MM.1S (cell line): Measurements from ENCODE around the gene LGALS8.

Experiments used
- EZH2 ChIP-seq: fragments of 300-600 bp; sonication (generic); optimal IDR thresholded peaks from 2 replicates; pipeline ENCODE3; 2017; ENCODE audit warnings: low read depth, mild to moderate bottlenecking, antibody characterized with exemption, low read length, mixed read lengths
- TF ChIP-seq, protein P1 (sequence below): fragments of 300-600 bp; sonication (generic); IDR thresholded peaks from 2 replicates; pipeline ENCODE4 v1.5.1; 2016; ENCODE audit warnings: antibody characterized with exemption, low read length, mixed read lengths

DNA sequence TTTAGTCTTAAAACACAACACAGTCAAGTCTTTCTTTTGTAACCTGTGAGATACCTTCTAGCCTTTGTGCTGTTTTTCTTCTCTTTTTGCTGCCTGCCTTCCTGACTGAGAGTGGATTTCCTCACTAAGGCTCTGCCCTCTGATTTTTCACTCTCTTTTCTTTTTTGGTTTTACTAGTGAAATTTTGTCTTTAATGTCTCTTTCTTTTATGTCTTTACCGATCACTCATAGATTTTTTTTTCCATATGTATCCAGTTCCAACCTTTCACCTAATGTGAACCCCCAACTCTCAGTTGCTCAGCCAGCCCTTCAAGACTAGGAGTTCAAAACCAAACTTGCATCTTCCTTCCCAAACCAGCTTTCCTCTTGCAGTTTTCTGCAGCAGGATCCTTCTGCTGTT, 6.5 kb downstream of the LGALS8 start:
- TF ChIP-seq, protein P1, sequence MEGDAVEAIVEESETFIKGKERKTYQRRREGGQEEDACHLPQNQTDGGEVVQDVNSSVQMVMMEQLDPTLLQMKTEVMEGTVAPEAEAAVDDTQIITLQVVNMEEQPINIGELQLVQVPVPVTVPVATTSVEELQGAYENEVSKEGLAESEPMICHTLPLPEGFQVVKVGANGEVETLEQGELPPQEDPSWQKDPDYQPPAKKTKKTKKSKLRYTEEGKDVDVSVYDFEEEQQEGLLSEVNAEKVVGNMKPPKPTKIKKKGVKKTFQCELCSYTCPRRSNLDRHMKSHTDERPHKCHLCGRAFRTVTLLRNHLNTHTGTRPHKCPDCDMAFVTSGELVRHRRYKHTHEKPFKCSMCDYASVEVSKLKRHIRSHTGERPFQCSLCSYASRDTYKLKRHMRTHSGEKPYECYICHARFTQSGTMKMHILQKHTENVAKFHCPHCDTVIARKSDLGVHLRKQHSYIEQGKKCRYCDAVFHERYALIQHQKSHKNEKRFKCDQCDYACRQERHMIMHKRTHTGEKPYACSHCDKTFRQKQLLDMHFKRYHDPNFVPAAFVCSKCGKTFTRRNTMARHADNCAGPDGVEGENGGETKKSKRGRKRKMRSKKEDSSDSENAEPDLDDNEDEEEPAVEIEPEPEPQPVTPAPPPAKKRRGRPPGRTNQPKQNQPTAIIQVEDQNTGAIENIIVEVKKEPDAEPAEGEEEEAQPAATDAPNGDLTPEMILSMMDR = no peak
- TF ChIP-seq EZH2 = no peak
